HUDEP-2 (cell line): ENCODE data around the gene RDH13.
A peak's percentile ranks its signal among the peaks of the same experiment; 100 is the strongest.
"Not testable (repeated sequence)": the region's sequence is repeated elsewhere in the genome, so short reads cannot be mapped to it uniquely, and the experiment has no call there.

Source experiments
- DNase-seq, 76 experiments: peaks; one replicate each; lab custom pipeline; 2025; ENCODE audit not compliant: unreplicated experiment in 76 of 76; lab: John Stamatoyannopoulos, UW

RDH13 gene

DNA sequence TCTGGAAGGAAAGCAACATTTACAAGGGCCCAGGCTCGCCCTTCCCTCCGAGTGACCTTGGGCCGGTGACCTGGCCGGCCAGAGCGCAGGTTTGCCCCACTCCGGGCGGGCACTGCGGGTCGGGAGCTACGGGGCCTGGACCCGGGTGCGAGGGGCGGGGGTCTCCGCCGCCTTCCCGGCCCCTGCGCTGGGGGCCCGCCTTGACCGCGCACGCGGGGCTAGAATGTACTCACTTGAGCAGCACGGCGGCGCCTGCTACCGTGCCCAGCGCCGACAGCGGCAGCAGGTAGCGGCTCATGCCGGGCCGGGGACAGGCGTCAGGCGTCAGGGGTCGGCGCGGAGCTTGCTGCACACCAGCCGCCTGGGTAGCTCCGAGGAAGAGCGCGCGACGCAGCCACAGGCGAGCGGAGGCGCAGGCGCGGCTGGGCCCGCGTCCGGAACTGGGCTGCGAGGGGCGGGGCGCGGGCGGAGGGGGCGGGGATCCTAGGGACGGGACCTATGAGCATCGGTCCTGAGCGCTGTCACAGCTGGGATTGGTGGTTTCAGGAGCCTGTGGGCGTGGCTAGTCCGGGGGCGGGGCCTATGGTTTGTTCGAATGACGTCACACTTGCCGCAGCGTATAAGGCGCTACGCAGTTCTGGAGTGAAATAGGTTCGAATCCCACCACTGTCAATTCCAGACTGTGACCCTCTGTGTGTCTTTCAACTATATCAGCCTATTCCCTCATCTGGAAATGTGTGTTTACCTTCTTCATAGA lies at the start of gene RDH13:
TSS of gene RDH13 (minus strand) at position 414 of the 757 bp plus-strand sequence. CDS start at position 298, 116 bp downstream.
- DNase-seq, result peak in 74 of 76 experiments; percentile 78 to 100 (median 98)

DNA sequence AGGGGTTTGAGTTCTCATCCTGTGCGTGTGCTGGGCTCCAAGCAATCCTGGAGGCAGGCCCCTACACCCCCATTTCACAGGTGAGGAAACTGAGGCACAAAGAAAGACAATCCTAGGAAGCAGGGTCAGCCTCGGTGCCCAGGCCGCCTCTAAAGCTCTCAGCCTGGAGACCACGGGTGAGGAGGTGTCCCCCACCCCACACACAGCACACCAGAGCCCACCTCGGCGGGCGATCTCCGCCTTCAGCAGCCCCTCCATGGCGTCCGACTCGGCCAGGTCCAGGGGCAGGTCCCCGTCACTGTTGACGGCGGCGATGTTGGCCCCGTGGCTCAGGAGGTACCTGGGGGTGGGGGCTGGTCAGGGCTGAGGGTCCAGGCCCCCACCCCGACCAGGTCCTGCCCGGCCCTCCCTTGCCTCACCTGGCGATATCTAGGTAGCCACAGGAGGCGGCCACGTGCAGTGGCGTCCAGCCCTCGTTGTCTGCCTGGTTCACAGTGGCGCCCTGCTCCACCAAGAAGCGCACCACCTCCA lies 49.4 kb upstream of the RDH13 start:
- no peak for DNase-seq

- no peak for DNase-seq
Measured at GRCh38 chr19:55111238-55111831, 48.4 kb upstream of the RDH13 start.

GRCh38 chr19:55109527-55110291 lies 46.8 kb upstream of the RDH13 start:
- no peak for DNase-seq

GRCh38 chr19:55107252-55107651 lies 44.3 kb upstream of the RDH13 start:
- not testable (repeated sequence) for DNase-seq

DNA sequence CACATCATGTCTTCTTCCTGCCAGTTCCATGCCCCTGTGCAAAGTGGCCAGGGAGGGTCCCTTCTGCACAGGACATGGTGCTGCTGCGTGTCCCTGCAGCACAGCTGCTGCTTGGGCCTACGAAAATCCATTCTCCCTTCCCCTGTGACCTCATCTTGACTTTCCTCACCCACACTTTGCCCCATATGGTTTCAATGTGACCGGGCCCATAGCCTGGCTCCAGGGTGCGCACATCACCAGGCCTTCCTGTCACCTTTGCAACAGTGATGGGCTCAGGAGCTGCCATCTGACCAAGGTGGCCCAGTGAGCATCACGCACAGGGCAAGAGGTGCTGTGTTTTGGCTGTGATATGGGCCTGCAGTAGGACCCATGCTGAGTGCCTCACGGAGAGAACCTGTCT lies 43.6 kb upstream of the RDH13 start:
- DNase-seq, result no peak

GRCh38 chr19:55105237-55105636 lies 42.3 kb upstream of the RDH13 start:
- DNase-seq, result peak in 1 of 76 experiments; percentile 11

GRCh38 chr19:55103190-55103589 lies 40.2 kb upstream of the RDH13 start:
- DNase-seq, result no peak

DNA sequence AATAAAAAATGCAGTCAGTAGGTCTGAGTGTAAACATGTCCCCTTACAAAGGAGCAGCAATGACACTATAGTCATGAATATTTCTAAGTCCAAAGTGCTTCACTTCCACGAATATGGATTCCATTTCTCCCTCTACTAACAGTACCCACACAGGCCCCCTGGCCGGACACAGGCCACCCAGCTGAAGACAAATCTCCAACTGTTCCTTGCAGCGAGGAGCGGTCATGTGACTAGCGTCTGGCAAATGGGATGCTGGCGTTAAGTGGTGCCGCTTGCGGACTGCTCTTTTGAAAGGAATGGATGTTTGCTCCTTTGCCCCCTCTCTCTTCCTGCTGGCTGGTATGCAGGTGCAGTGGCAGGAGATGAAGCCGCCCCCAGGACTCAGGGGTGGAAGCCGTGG lies 38.3 kb upstream of the RDH13 start:
- no peak for DNase-seq

- peak in 3 of 76 experiments; percentile 9 to 31 (median 20) for DNase-seq
Measured at GRCh38 chr19:55099557-55100506, 36.9 kb upstream of the RDH13 start.

GRCh38 chr19:55098716-55099556 lies 36.0 kb upstream of the RDH13 start:
- no peak for DNase-seq

DNA sequence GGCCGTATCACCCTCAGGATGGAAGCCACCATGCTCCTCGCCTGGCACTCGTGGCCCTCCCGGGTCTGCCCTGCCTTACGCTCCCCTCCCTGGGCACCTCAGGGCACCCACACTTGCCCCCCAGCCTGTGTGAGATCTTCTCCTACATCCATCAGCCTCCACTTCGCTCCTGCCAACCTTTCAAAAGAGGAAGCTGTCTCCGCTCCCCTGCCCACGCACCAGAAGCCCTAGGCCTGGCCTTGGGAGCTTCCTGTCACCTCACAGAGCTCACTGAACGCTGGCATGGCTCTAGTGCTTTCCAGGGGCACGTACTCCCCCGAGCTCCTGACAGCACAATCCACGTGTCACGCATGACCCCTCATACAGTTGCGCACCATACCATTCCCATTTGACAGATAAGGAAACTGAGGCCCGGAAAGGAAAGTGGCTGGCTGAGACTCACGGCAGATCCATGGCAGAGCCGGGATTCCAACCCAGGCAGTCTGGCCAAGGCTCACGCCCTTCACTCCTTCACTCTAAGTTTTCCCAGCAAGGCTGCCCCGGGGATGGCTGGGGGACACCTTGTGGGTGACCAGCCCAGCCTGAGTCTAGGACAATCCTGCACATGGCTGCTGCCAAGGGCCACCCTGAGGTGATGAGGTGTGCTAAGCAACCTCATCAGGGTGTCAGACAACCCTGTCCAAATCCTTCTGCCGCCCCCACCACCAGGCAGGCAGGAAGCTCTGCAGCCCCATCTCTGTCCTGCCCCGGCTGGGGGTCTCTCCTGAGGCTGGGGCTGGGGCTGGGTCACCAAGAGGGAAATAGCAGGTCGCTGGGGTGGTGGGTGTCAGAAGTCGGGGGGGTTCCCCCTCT lies 35.1 kb upstream of the RDH13 start:
- peak in 2 of 76 experiments; percentile 25 to 50 for DNase-seq

- no peak for DNase-seq
Measured at GRCh38 chr19:55096061-55096701, 33.2 kb upstream of the RDH13 start.

GRCh38 chr19:55095260-55096060 lies 32.5 kb upstream of the RDH13 start:
- no peak for DNase-seq

GRCh38 chr19:55094456-55095259 lies 31.7 kb upstream of the RDH13 start:
- DNase-seq, result no peak
